GM04503 (cell line): ENCODE measurements around the gene MYO5C.

Experiments used
- DNase-seq: peaks from one replicate; pipeline ENCODE4 v3.0.0-alpha.2; 2012; ENCODE audit warnings: low read depth

The MYO5C gene

DNA sequence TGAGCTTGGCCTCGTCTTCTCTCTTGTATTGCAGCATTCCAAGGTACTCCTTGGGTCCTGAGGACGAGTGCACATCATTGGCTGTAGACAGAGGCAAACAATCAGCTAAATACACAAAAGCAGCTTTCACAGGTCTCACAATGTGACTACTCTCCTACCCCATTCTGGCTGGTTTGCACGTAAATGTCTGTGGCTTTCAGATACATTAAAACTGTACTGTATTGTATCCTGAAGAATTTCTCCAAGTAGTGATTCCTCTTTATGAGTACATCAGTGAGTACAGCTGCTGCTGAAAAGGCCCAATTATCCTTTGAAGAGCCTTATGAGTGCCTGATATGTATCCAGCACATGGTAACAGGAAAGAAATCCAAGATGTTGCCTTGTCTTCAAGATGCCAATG, 82.4 kb downstream of the MYO5C start:
- DNase-seq: no peak

DNA sequence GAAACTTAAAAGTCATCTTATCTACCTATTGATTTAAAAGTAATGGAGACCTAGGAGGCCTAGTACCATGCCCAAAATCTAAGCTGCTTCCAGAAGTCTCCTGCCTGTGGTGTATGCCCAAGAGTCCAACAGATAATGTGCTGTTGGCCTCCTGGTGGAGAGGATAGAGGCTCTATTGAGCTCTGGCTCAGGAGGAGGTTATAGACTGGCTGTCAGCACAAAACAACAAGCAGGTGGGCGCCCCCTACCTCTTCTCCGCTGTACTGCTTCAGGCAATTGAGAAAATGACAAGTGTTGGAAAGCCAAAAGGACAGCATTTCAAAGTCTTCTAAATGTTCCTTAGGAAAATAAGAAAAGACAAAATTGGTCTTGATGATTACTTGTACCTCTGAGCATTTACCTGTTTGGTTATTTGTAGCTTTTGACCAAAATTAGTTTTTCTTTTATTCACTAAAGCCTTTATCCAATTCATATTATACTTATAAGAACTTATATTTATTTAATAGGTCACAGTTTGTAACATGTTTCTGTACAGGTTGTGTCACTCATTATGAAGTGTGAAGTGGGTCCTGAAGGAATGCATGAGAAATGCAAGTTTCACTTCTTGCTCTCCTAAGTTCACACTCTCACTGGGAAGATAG, 87.2 kb downstream of the MYO5C start:
- DNase-seq: no peak

DNA sequence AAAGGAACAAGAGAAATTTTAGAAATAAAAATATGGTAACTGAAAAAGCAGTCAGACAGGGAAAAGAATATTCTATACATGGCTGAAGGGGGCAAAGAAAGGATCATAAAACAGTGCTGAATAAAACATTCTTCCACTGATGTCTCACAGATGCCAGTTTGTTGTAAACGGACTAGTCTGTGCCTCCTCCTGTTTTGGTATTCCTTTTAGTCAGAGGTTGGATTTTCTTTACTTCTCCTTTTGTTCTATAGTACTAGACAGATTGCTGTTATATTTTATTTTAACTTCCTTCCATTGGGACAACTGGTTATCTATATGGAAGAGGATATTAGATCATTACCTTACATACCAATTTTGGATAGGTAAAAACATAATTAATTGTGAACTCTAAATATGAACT, 88.4 kb downstream of the MYO5C start:
- no peak for DNase-seq

DNA sequence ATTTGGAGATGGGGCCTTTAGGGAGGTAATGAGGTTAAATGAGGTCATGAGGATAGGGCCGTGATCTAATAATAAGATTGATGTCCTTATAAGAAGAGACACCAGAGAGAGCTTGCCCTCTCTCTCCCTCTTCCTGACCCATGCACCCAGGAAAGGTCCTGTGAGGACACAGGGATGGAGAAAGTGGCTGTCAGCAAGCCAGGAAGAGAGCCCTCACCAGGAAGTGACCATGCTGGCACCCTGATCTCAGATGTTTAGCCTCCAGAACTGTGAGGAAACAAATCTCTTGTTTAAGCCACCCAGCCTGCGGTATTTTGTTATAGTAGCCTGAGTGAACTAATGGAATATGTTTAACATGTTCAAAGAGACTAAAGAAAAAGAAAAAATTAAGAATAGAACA, 89.2 kb downstream of the MYO5C start:
- no peak for DNase-seq

DNA sequence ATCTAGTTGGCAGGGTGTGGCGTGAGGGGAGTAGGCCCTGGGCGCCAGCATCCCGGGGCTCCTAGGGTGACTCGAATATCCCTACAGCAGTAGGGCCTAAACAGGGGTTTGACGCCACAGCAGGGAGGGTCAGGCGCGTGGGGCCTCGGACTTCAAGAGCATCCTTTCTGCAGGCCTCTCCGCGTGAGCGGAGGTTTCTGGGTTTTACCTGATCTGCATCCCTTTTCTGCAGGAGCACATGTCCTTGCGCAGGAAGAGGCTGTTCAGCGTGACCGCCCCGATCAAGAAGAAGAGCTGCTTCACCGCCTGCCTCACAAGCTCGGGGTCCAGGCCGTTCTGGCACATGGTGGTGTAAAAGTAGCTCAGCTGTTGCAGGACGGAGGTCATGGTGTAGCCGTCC, 90.9 kb downstream of the MYO5C start:
- no peak for DNase-seq

DNA sequence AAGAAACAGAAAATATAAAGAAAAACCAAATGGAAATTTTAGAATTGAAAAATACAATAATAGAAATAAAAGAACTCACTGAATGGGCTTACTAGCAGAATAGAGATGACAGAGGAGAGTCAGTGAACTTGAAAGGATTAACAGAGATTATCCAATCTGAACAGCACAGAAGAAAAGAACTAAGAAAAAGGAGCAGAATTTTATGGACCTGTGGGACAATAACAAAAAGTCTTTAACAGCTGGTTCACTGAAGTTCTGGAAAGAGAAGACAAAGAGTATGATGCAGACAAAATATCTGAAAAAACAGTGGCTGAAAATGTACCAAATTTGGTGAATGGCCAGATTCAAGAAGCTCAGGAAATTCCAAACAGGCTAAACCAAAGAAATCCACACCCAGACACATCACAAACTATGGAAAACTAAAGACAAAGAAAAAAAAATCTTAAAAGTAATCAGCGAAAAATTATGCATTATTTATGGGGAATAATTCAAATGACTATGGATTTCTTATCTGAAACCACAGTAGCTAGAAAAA, 94.7 kb downstream of the MYO5C start:
- DNase-seq: no peak

DNA sequence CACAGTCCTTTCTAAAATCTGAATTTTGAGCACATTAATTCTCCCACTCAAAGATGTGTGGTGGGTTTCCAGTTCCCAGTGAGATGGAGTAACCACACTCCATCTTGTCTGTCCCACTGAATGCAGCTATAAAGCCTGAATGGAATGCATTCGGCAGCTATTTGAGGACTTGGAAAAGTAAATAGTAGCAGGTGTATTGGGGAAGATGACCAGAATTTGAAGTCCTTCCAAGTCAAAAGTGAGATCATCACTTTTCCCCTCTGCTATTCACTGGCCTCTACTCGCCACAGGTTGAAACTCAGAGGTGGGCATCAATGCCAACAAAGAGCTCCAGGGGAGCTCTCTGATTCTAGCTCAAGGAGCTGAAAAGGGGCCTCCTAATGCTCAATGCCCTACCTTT, 96.3 kb downstream of the MYO5C start:
- DNase-seq: no peak

DNA sequence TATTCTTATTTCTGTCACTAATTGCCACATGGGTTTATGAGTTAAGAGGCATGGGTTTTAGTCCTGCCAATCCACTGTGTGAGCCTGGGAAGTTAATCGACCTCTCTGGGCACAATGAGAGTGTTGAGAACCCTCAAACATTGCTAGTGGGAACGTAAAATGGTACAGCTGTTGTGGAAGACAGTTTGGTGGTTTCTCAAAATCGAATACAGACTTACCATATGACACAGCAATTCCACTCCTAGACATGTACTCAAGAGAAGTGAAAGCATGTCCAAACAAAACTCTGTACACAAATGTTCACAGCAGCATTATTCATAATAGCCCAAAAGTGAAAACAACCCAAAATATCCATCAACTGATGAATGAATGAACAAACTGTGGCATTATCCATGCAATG, 98.7 kb downstream of the MYO5C start:
- no peak for DNase-seq

DNA sequence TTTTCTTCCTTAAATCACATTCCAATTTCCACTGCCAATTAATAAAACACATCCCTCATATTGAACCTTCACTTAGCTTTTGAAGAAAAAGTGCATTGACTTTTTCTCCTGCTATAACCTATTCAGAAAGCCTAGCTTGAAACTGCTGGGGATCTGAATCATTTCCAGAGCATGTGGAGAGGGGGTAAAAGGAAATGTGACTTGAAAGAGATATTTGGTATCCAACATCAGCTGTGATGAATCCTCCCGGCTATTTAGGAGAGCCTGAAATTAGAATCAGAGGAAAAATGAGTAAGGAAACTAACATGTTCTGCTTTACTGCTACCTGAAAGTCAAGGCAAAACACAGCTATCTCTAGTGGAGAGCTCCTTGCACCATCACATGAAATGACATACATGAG, 101.8 kb downstream of the MYO5C start:
- DNase-seq: no peak

DNA sequence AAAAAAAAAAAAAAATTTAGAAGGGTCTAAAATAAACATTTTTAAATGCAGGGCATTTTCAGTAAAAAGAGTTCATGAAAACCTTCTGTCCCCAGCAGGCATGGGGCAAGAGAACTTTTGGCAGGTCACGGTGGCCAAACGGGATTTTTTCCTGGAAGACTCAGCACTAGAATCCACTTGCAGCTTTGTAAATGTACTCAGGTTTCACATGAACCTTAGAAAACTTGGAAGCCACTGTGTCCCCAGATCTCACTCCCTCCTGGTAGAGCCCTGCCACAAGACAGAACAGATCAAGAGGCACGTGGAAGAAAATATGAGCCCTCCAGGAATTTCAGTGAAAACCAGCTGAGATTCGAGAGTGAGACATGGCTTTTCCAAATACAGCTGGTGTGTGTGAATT, 102.3 kb downstream of the MYO5C start:
- DNase-seq: no peak

DNA sequence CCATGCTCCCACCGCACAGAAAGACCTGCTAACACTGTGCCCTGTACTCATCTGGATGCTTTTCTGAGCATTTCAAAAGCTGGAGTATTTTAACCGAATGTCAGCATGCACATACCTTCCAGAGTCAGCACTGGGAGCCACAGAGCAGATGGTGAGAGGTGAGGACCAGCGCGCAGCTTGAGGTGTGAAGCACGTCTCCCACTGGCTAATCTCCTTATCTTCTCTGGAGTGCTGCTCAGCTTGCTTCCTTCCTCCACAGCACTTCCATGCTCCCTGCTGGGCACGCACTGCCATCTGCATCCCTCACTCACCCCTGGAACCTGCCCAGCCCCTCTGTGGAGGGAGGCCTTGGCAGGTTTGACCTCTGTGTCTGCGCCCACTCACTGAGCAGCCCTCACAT, 104.4 kb downstream of the MYO5C start, which contains the start of gene GNB5:
TSS of gene GNB5 (minus strand) at position 186 of the 400 bp plus-strand sequence. CDS start 6,716 bp downstream, outside the sequence.
- DNase-seq: no peak

DNA sequence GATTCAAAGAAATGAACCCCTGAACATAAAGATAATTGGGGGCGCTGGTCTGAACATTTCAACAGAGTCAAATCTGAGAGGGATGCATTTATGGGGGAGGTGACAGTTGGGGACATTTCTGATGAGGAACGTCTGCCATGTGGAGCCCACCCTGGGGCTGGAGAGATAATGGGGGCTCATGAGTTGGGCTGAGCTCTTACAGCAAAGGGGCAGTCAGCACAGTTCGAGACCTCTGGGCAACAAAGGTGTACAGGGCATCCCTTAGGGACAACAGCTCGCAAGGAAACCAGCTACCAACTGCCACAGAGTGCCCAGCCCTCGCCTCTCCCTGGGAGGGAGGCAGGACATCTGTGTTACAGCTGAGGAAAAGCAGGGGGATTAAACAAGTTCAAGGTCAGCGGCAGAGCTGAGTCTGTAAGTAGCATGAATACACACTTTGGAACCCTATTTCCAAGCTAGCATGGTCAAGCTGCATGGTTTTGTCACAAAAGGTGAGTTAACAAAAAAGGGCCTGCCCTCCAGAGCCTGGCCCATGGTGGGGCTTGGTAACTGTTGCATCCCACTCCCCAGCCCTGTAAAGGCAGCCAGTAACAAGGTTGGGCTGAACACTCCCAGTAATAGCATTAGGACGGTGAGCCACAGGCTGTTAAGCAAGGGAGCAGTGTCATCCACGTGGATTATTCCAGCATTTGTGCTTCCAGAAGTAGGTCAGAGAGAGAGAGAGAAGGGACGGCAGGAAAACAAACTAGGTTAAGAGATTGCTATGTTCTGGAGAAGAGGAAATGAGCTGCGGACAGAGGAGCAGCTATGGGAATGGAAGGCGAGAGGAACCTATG, 108.7 kb downstream of the MYO5C start:
- DNase-seq: no peak

DNA sequence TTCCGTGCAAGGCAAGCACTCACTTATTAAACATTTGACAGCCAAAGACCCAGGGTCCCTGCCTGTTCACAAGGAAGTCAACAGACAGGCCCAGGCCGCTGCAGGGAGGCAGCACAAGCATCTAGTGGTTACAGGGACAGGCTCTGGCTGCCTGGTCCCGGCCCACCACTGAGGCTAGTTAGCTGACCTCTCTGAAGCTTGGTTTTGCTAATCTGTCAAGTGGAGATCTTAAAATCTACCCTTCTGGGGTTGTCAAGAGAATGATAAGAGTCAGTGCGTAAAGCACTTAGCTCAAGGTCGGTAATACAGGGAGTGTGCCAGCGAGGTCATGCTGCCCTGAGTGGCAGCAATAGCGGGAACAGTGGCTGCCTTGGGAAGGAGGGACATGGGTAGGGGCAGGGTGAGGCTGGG, 110.4 kb downstream of the MYO5C start:
- DNase-seq: no peak

DNA sequence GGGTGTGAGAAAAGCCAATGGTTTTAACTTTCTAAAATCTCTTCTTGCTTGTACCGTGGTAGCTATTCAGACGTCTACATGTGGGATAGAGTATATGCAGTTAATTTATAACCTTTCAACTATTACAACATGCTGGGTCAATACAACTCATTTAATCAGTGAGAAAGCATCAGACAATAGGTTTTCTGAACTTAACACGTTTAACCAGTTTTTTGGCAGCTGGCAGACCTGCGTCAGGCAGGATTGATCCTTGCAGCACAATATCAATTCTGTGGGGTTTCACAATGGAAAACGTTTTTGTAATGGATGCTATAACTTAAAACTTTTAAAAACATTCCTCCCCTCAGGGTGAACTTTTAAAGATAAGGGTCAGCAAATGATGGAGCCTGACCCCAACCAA, 110.9 kb downstream of the MYO5C start:
- DNase-seq: no peak

DNA sequence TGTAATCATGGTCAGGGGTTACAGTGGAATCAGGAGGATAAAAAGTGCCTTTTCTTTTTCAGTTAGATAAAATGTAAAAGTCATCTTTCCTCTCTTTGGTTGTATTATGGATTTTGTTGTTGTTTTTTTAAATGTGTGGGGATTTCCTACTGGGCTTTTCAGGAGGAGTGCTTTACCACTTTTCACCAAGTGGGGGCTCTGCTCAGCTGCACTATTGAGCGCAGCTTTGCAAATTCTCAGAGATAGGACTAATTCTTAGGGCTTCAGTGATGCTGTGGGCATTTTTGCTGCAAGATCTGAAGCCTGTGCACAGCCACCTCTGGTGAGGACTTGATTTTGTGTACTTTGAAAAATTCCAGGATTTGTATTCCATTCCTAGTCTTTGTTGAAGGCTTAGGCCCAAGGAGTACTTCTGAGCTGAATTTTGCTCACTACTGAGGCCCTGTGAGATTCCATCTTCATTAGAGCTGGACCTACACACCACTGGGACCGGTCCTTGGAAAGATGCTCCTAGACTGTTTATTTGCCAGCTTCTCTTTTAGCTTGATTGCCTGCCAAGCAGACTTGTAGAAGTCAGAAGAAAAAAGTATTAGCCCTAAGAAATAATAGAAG, 111.9 kb downstream of the MYO5C start:
- DNase-seq: no peak

DNA sequence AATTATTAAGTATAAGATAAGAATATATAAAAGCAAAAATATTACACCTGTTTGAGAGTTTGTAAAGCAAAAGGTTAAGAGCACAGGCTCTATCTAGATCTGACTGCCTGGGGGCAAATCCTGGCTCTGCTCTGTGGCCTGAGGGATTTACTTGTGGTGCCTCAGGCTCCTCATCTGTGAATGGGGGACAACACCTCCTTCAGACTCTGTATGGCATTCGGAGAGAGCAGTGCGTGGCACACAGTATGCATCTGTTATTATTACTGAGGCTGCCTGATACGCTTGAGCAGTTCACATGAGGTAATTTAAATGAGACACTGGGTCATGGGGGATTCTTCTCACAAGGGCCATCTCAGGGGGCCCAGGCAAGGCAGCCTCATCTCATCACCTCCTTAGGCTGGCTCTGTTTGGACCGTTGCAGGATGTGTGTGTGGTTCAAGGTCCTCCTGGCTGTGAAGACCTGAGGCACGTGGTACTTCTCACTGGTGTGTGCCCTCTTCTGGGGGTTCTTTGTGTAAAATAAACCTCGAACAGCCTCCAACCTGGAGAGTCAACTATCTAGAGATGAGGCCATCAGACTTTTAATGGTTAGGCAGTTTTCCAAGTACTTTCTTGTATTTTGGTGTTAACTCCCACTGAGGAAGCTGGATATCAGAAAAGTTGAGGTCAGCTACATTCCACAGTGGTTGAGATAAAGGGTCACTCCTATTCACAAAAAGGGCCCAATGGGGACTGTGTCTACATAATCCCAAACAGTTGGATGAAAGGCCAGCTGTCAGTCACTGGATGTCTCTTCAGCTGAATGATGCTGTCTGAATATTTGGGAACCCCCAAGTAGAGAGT, 113.4 kb downstream of the MYO5C start:
- no peak for DNase-seq

DNA sequence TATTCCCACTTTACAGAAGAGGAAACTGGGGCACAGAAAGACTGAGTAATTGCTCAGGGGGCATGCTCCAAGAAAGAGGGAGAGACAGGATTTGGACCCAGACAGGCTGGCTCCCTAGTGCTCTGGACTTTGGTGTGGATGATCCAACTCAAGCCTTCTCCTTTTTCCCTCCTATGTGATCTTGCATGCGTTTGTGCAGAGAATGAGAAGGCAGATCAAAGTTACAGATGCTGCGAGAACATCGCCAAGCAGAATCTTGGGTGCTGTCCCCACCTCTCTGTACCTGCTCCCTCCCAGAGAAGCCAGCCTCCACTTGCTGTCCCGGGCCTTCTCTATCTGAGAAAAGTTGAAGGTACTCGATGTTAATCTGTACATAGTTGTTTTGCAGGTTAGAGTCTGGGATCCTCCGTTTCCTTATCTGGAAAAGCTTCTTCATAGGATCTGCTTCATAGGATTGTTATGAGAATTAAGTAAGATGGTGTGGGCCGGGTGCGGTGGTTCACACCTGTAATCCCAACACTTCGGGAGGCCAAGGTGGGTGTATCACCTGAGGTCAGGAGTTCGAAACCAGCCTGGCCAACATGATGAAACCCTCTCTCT, 114.7 kb downstream of the MYO5C start:
- DNase-seq: no peak

DNA sequence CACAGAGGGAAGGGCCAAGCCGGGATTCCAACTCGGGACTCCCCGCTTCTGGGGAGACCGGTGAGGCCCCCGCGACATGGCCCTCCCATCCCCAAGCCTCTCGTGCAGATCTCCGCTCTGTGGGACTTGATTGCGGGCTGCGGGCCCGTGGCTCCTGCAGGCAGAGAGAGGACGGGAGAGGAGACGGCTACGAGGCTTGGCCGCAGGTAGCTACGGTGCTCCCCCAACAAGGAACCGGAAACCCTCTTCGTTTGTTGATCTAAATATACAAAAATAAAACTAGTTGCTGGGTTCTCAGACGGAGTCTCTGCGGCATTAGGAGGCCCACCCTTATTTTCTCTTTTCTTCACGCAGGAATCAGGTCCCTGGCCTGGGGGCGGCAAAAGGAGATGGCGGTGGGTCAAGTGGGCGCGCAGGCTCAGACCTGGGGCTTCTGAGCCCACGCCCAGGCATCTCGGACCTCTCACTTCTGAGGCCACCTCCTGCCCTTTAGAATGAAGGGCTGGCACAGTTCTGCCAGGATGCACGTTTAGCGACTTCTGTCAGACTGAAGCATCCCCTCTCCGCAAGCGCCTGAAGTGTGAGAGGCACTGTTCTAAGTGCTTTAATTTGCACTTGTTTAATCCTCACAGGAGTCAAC, 115.3 kb downstream of the MYO5C start:
- DNase-seq: no peak

DNA sequence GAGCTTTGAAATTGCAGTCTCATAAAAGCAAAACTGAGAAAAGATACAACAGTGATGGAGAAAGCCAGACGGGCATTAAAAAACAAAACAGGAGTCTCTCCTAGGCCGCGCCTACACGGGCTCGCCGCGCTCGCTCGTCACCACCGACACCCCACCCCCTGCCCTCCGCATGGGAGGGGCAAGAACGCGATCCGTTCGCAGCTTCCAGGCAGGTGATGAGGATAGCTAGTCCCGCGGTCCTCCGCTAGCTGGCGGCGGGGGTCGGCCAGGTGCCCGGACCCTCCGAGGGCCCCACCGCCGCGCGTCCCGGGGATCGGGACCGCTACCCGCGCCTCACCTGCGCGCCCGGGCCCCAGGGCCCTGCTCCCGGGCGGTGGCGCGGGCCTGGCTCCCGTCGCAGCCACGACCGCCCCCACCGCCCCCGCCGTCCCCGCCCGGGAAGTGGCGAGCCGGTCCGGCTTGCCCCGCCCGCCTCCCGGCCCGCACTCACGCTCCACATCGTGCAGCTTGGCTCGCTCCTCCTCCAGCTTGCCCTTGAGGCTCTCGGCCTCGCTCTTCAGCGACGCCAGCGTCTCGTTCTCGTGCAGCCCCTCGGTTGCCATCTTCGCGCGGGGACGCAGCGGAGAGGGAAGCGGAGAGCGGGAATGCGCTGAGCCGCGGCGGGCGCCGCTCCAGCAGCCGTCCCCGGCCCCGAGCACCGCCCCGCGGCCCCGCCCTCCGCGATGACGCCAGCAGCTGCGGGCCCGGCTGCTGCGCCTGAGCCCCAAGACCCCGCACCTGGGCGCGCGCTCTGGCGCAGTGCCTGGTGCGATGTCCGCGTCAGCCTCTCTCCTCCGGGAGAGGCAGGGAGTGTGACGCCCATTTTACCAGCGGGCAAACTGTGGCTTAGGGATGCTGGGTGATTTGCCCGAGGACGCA, 116.1 kb downstream of the MYO5C start:
- DNase-seq: peak; percentile 12

DNA sequence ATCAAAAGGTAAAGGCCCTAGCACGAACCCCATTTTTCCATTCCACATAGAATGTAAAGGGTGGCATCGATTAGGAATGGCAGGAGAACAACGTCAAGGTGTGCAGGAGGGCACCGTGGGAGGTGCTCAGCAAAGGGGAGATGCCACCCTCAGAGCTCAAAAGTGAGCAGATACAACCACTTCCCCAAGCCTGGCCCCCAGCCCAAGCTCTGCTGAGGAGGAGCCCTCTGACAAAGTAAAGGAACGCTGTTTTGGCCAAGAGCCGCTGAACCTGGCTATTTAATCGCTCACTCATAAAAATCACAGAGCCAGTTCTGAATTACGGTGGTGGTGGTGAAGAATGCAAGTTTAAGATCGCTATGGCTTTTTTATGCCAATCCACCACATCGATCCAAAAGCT, 116.8 kb downstream of the MYO5C start:
- no peak for DNase-seq
